HepG2 (cell line): ENCODE measurements around the gene EVC. TPM values are rescaled to one million over a fixed set of nuclear protein-coding genes. Genes with fewer than 3 reads are reported as not detected.

Experiments
- ATAC-seq: fragments of 200-7000 bp; cut with Tn5 transposase; 3 replicates; pipeline ENCODE4 v1.9.1; 2020; ENCODE audit warnings: mild to moderate bottlenecking, moderate library complexity
- BruUV-seq: library from RNA; stranded (reverse); fragments of 400-500 nt; replicated peaks from 2 replicates; lab custom pipeline; 2021; lab: Mats Ljungman, UMichigan
- CTCF ChIA-PET: fragments of 300-600 bp; formaldehyde crosslinking; extraction: SDS; loops from one replicate; lab custom pipeline; 2021; ENCODE audit warnings: low total read pairs, inconsistent platforms, low intra/inter-chr PET ratio; lab: Yijun Ruan, JAX
- POLR2A ChIA-PET: fragments of 350-600 bp; sonication (Branson Sonifier 250); formaldehyde crosslinking; loops from one replicate; lab custom pipeline; 2020; ENCODE audit warnings: antibody characterized with exemption, inconsistent platforms; lab: Yijun Ruan, JAX
- DNase-seq: peaks from one replicate; pipeline ENCODE4 v3.0.0-alpha.2; 2015; ENCODE audit warnings: low spot score
- FAIRE-seq: peaks from 3 replicates; lab custom pipeline; 2011; peaks lifted over from hg19 to GRCh38; lab: Jason Lieb, UNC
- H2AFZ ChIP-seq: one replicate; pipeline ENCODE4 v1.6.1; 2011; ENCODE audit warnings: low read length, inconsistent platforms
- H3K27ac ChIP-seq: fragments of 300-600 bp; 3 replicates; pipeline ENCODE4 v1.8.0; 2011; ENCODE audit warnings: mixed run types, mild to moderate bottlenecking, mixed read lengths, low read length, inconsistent platforms; ENCODE audit not compliant: insufficient read depth; ENCODE audit errors: extremely low read length
- H3K27me3 ChIP-seq, 2 experiments: fragments of 200-600 bp in 1 of 2; 2 replicates in 1 of 2; 3 replicates in 1 of 2; pipeline versions ENCODE4 v1.6.0 to v1.8.0; 2011; ENCODE audit warnings: low read length in 2 of 2, mild to moderate bottlenecking in 2 of 2, moderate library complexity in 2 of 2, inconsistent platforms in 1 of 2; ENCODE audit not compliant: insufficient read depth in 2 of 2, control insufficient read depth in 1 of 2
- H3K36me3 ChIP-seq, 2 experiments: fragments of 200-600 bp in 1 of 2; replicated peaks in 1 of 2; 2 replicates in 1 of 2; 3 replicates in 1 of 2; pipeline versions ENCODE4 v1.5.1 to v1.8.0; 2011; ENCODE audit warnings: low read length in 2 of 2, inconsistent platforms in 1 of 2; ENCODE audit not compliant: insufficient read depth in 2 of 2, control insufficient read depth in 1 of 2
- H3K4me1 ChIP-seq: 2 replicates; pipeline ENCODE4 v1.5.1; 2012; ENCODE audit warnings: low read length, inconsistent platforms; ENCODE audit not compliant: insufficient read depth
- H3K4me2 ChIP-seq: 2 replicates; pipeline ENCODE4 v1.6.0; 2011; ENCODE audit warnings: low read depth, low read length, inconsistent platforms
- H3K4me3 ChIP-seq, 3 experiments: fragments of 200-600 bp in 1 of 3; sonication (generic), shearing (Covaris generic) in 1 of 3; replicated peaks in 1 of 3; 2 replicates each; pipeline ENCODE4 v1.5.1; 2011 to 2016; ENCODE audit warnings: low read length in 3 of 3, inconsistent platforms in 2 of 3, low read depth in 2 of 3, mild to moderate bottlenecking in 2 of 3, control low read depth in 1 of 3, mixed read lengths in 1 of 3; ENCODE audit not compliant: insufficient read depth in 1 of 3
- H3K79me2 ChIP-seq: one replicate; pipeline ENCODE4 v1.6.1; 2011; ENCODE audit warnings: low read length, inconsistent platforms; ENCODE audit not compliant: insufficient read depth
- H3K9ac ChIP-seq: 2 replicates; pipeline ENCODE4 v1.6.0; 2011; ENCODE audit warnings: mild to moderate bottlenecking, low read depth, low read length, inconsistent platforms; ENCODE audit not compliant: insufficient read depth
- H3K9me3 ChIP-seq: 2 replicates; pipeline ENCODE4 v1.5.1; 2012; ENCODE audit warnings: mild to moderate bottlenecking, low read length
- H4K20me1 ChIP-seq: 2 replicates; pipeline ENCODE4 v1.6.0; 2011; ENCODE audit warnings: inconsistent platforms, mild to moderate bottlenecking, low read length, moderate library complexity; ENCODE audit not compliant: insufficient read depth
- GMEB2 ChIP-seq: IDR thresholded peaks from 2 replicates; pipeline ENCODE4 v1.6.1; 2016; ENCODE audit warnings: missing biosample characterization, missing genetic modification reagents, low read depth
- GPN1 ChIP-seq: sonication (generic); formaldehyde crosslinking; IDR thresholded peaks from 2 replicates; pipeline ENCODE4 v1.5.1; 2020; ENCODE audit warnings: missing genetic modification reagents, borderline replicate concordance
- HNRNPLL ChIP-seq: fragments of 200-400 bp; formaldehyde crosslinking; IDR thresholded peaks from 2 replicates; pipeline ENCODE4 v1.6.1; 2017; ENCODE audit warnings: mild to moderate bottlenecking, low read depth, low read length; ENCODE audit not compliant: poor library complexity, severe bottlenecking
- KDM1A ChIP-seq: IDR thresholded peaks from 2 replicates; pipeline ENCODE4 v1.6.1; 2016; ENCODE audit warnings: missing compliant biosample characterization
- LCORL ChIP-seq, 2 experiments: fragments of 450-650 bp in 1 of 2; sonication (generic) in 1 of 2; formaldehyde crosslinking in 1 of 2; IDR thresholded peaks; 2 replicates each; pipeline versions ENCODE4 v1.5.0 to v1.6.1; 2017 to 2020; ENCODE audit warnings: antibody characterized with exemption in 1 of 2, missing genetic modification reagents in 1 of 2
- NFATC3 ChIP-seq: sonication (generic); formaldehyde crosslinking; IDR thresholded peaks from 2 replicates; pipeline ENCODE4 v1.5.1; 2020; ENCODE audit warnings: mild to moderate bottlenecking, missing genetic modification reagents
- NFIC ChIP-seq: IDR thresholded peaks from 2 replicates; pipeline ENCODE4 v1.6.1; 2012; ENCODE audit warnings: mild to moderate bottlenecking, low read length, inconsistent platforms
- SNAPC2 ChIP-seq: sonication (generic); formaldehyde crosslinking; IDR thresholded peaks from 2 replicates; pipeline ENCODE4 v1.8.1; 2022; ENCODE audit warnings: mild to moderate bottlenecking, missing genetic modification reagents
- WIZ ChIP-seq: sonication (generic); formaldehyde crosslinking; IDR thresholded peaks from 2 replicates; pipeline ENCODE4 v1.5.1; 2020; ENCODE audit warnings: mild to moderate bottlenecking, missing genetic modification reagents
- ZMYM4 ChIP-seq: sonication (generic); formaldehyde crosslinking; IDR thresholded peaks from 2 replicates; pipeline ENCODE4 v1.8.1; 2023; ENCODE audit warnings: mild to moderate bottlenecking, missing genetic modification reagents
- ZNF367 ChIP-seq: sonication (generic); formaldehyde crosslinking; IDR thresholded peaks from 2 replicates; pipeline ENCODE4 v1.4.0; 2020; ENCODE audit warnings: missing genetic modification reagents, borderline replicate concordance
- ZNF383 ChIP-seq: sonication (generic); formaldehyde crosslinking; IDR thresholded peaks from 2 replicates; pipeline ENCODE4 v1.4.0; 2020; ENCODE audit warnings: missing genetic modification reagents, mild to moderate bottlenecking, borderline replicate concordance
- ZNF660 ChIP-seq: sonication (generic); formaldehyde crosslinking; IDR thresholded peaks from 2 replicates; pipeline ENCODE4 v1.5.1; 2020; ENCODE audit warnings: mild to moderate bottlenecking, low read depth, missing genetic modification reagents, borderline replicate concordance
- WGBS: methylation state at CpG from one replicate; pipeline ENCODE4 v1.1.6; 2017; ENCODE audit warnings: low lambda C conversion rate; 5-methylcytosine and 5-hydroxymethylcytosine counted together
- in situ Hi-C: cut with HindIII; loops from 2 replicates; pipeline ENCODE4 v1.10.0; 2017; ENCODE audit warnings: low pct_unique_long_range_greater_than_20kb; ENCODE audit not compliant: extremely low pct_ligation_motif_present
- intact Hi-C: fragments of 100-400 bp; cut with micrococcal nuclease; formaldehyde crosslinking; loops from one replicate; pipeline ENCODE4 v1.10.0; 2022; ENCODE audit not compliant: unreplicated experiment
- polyA plus RNA-seq, 8 experiments: library from polyadenylated mRNA; depleted of rRNA in 3 of 8; stranded (reverse) in 7 of 8; unstranded in 1 of 8; fragments of >200 nt; fragmentation: Illumina TruSeq in 4 of 8; extraction: Trizol in 4 of 8; gene quantifications; 2 replicates each; pipeline versions ENCODE4 v1.2.1 to v1.2.3, GENCODE V29; 2011 to 2016; ENCODE audit warnings: low read depth in 4 of 8, missing spikeins in 1 of 8, mixed read lengths in 1 of 8; ENCODE audit not compliant: insufficient read depth in 1 of 8
- total RNA-seq, 5 experiments: library from RNA; depleted of rRNA; stranded (reverse); fragments of >200 nt; fragmentation: Illumina TruSeq; extraction: Trizol; gene quantifications; 2 replicates each; pipeline ENCODE4 v1.2.3, GENCODE V29; 2016; ENCODE audit warnings: low read depth in 1 of 5

EVC gene
- total and polyA plus RNA-seq, 2 of the 13 experiments (the other 11 are each of a cell fraction or from before 2014, with no cell fraction given) = 3.1 to 4.9 TPM

GRCh38 chr4:5842456-5842855 lies 131.5 kb downstream of the EVC start (continued):
- TF ChIP-seq ZNF660 (CRISPR knock-in tag) (no peak), NFATC3 (CRISPR knock-in tag) (no peak), HNRNPLL (no peak), ZNF383 (CRISPR knock-in tag) (no peak), WIZ (CRISPR knock-in tag) (no peak), SNAPC2 (no peak), KDM1A (CRISPR knock-in tag) (no peak), LCORL (IDR thresholded peaks at IDR 0.05) (no peak), LCORL (CRISPR knock-in tag; IDR thresholded peaks at IDR 0.05) (no peak)
- TF ChIP-seq, all 625 proteins: peak for 0

DNA sequence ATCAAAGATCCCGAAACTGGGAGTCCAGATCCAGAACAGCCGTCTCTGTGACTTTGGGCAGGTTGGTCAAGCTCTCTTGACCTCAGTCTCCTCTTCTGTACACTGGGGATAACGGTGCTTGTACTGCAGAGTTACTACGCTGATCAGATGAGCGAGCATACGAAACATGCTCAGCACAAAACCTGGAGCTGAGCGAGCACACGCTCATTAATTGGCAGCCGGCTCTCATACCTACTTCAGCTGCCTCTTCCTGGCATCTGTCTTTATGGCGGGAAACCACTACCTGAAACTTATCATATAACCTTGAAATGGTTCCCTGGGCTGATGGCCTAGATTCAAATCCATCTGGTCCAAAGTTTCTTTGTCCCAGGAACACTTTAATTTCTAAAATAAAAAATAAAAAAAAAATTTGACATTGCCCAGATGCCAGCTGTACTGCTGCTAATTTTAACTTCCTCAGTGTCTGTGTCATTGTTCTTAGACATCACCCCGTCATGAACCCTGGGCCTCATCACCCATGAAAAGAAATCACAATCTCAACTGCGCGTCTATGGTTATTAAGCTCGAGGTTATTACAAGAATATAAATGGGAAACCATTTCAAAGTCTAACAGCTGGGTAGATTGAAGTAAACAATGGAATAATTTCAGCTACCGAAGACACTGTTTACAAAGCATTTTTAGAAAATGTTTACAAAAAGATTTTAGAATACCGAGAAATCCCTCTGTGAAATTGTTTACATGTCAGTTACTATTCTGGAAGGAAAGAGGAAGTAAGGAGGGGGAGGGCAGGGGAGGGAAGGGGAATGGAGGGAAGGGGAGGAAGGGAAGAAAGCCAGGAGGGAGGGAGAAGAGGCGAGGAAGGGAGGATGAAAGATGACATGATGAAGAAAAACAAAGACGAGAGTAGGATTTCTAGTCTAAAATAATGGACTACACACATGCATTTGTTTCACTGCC lies 132.9 kb downstream of the EVC start:
- WGBS = 40% methylated on average over 18 of the region's 18 CpGs
- intact Hi-C loops (no loop called here), in situ Hi-C loops (no loop called here)

More for the DNA sequence above, 132.9 kb downstream of the EVC start:
- Histone ChIP-seq H4K20me1 (no peaks in the 10 kb centered on the region), H3K4me3 (no peak overlapping the region), H3K9ac (no peak overlapping the region), H3K27me3 (peaks cover 3 to 23% of the 10 kb centered on the region in 2 experiments; a peak in 4 of 5 replicates), H2AFZ (no peak overlapping the region), H3K9me3 (no peaks in the 10 kb centered on the region), H3K79me2 (no peaks in the 10 kb centered on the region), H3K36me3 (no peaks in the 10 kb centered on the region), H3K4me2 (no peak overlapping the region), H3K4me1 (no peaks in the 10 kb centered on the region), H3K27ac (no peak overlapping the region)
- POLR2A ChIA-PET = no interaction called here
- no peak for FAIRE-seq
- DNase-seq = no peak
- no peak for TF ChIP-seq GPN1
- TF ChIP-seq GMEB2 (CRISPR knock-in tag) = no peak
- TF ChIP-seq NFIC = no peak
- no peak for TF ChIP-seq ZNF367 (CRISPR knock-in tag)
- TF ChIP-seq ZMYM4 (CRISPR knock-in tag) = no peak
- no TSS peak for BruUV-seq
- CTCF ChIA-PET = no interaction called here
- no peak for ATAC-seq
